HG03108 (cell line): Measurements from ENCODE around the gene TSHZ2.
"Not testable (repeated sequence)": the region's sequence is repeated elsewhere in the genome, so short reads cannot be mapped to it uniquely, and the experiment has no call there.

Experiments
- ATAC-seq: cut with Tn5 transposase; IDR thresholded peaks from one replicate; pipeline ENCODE4 v1.9.1; 2021; ENCODE audit warnings: moderate library complexity; ENCODE audit not compliant: unreplicated experiment

TSHZ2 gene

DNA sequence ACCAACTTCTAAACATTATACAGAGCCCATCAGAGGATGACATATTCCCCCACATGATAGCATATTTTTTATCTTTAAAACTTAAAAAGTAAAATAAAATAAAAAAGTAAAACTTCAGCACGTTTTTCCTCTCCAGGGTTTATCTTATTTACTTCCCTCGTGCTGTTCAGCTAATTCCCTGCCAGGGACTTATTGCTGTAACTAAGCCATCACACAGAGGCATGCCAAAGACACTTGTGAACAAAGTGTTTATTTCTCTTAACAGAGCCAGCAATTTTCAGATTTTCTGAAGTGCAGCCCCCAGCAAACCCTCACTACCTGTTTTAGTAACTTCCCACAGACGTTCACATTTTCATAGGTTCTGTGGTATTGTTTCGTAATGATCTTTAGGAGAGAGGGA is 327.7 kb downstream of the TSHZ2 start:
- ATAC-seq: no peak

DNA sequence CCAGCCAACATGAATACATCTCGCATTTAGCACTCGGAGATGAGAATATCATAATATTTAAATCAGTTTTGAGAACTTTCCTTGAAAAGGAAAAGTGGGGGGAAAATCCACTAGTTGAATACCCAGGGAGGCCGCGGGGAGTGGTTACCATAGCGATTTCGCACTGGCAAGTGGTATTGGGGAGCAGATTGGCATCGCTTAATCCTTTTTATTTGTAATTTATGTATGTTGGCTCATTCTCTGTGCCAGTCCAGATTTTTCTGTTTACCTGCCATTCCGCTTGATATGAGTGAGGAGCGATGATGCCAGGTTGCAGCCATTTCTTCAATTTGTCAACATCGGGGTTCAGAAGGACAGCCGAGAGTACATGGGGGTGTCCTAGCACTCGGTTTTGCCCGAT is 329.7 kb downstream of the TSHZ2 start:
- no peak for ATAC-seq

DNA sequence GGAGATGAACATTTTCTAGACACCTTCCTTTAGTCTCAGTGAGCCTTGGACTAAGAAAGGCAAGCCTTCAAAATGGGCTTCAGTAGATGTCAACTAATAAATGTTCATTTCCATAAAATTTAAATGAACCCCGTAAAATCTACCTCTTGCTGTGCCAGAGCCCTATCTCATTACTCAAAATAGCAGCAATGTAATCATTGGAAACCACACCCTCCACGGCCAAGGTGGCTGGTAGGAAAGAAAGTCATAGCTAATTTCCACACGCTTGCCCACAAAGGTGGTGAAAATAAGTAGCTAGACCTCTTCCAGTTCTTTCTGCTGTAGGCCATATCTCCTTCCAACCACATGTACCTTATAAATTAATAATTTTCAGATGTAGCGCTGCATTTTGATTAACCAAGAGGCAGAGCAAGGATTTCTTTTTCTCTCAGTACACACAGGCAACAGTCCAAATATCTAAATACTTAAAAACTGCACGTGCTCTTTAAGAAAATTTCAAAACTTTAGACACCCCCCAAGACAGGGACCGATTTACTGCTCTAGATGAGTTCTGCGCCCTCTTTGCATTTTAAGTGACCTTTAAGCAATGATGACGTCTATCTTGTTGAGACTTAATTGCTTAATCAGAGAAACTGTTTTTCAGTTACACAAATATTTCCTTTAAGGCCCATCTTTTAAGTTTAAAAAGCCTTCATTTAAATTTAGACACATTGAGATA is 330.7 kb downstream of the TSHZ2 start:
- ATAC-seq: no peak

DNA sequence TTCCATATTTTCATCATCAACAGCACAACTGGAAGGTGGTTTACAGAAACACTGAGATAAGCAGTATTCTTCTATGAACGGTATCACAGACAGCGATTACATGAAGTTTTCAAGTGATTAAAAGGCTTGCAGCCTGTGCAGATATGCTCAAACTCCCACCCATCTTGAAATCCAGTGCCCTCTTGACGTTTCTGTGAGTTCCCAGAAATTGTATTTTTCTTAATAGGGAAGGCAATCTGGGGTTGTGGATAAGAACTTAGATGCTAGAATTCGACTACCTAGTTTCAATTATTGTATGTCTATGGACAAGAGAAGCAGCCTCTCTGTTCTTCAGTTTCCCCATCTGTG is 331.2 kb downstream of the TSHZ2 start:
- ATAC-seq: no peak

DNA sequence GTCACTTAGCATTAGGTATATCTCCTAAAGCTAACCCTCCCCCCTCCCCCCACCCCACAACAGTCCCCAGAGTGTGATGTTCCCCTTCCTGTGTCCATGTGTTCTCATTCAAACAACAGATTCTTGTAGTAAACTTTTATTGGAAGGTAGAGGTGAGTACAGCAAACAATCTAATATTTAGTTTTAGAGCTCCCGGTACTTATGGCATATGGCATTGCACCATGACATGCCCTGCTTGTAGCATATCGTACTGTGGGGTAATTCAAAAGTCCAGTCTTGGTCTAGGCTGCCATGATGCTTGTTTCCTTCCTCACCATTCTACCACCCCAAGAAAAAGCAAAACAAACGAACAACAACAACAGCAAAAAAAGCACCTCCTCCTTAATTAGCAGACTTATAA is 332.0 kb downstream of the TSHZ2 start:
- no peak for ATAC-seq

DNA sequence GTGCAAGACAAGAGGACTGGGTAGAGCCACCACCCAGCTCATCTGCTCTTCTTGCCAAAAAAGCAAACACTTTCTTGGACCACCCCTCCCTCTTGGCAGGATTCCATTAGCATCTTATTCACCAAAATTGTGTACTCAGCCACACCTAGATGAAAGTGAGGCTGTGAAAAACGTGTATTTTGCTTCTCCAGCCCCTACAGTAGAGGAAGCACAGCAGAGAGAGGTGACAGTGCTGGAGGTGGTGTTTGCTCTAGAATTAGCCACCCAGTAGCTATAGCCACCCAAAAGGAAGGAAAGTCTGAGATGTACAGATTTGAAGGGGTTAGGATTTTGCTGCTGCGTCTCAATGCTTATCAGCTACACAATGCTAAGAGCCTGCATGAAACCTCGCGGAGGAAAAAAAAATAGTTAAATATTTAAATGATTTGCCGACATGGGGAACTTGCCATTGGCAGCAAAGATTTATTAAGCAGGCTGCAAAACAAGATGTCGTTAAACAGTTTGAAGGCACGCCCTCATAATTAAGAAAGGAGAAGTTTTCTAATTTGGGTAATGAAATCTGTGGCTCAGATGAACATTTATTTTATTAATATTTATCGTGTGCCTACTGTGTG is 334.1 kb downstream of the TSHZ2 start:
- ATAC-seq: no peak

DNA sequence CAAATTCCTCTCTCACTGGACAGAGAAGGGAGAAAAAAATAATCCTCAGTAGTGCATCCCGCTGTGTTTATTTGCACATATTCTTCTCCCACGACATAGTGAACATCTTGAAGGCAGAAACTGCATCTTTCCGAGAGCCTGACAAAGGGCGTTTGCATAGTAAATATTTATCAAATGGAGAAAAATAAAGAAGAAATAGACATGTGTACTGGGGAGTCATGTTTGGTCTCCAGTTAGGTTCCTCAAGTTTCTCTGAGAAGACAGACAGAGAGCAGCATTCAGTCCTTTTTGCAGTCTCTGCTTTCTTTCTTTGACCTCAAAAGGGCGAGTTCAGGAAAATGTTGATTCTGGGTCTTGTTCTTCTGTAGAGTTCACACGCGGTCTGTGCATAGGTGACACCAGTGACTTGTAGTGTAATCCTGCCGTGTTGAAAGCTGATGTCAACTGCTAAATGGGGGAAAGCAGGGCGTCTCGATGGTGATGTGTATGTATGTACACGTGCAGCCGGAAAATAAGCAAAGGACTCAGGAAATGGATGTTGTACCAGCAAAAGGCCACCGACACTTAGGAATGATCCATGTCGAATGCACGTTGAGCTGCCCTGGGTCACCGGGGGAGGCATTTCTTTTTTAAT is 335.9 kb downstream of the TSHZ2 start:
- ATAC-seq: no peak

DNA sequence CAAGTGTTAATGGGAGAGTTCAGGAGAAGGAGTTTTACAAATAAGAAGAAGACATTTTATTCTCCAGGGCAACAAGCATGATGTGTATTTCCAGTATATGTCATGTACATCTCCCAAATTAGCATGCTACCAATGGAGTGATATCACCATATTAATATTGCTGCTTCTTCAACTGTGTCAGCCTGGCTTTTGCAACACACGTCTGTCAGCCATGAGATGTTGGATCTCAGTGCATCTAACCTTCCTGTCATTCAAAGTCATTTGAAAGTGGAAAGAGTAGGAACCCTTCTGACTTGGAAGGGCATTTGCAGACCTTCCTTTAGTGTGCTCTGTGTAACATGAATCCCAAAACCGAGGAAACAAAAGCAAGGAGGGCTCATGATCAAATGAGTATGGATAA is 337.4 kb downstream of the TSHZ2 start:
- no peak for ATAC-seq

DNA sequence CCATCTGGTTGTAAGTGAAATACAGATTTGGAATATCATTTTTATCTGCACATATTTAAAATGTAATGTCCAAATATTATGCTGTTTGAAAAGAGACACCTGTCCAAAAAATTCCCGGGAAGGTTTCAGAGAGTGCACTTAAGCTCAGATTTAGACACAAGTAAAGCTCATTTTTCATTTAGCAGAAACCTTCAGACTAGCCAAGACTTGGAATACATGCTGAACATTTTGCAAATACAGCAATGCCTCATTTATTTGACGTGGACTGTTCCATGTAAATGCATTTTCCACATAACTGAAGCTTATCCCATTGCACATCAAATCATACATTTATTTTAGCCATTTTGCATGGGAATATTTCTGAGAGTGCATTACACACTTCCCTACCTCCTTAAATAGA is 340.8 kb downstream of the TSHZ2 start:
- ATAC-seq: no peak

DNA sequence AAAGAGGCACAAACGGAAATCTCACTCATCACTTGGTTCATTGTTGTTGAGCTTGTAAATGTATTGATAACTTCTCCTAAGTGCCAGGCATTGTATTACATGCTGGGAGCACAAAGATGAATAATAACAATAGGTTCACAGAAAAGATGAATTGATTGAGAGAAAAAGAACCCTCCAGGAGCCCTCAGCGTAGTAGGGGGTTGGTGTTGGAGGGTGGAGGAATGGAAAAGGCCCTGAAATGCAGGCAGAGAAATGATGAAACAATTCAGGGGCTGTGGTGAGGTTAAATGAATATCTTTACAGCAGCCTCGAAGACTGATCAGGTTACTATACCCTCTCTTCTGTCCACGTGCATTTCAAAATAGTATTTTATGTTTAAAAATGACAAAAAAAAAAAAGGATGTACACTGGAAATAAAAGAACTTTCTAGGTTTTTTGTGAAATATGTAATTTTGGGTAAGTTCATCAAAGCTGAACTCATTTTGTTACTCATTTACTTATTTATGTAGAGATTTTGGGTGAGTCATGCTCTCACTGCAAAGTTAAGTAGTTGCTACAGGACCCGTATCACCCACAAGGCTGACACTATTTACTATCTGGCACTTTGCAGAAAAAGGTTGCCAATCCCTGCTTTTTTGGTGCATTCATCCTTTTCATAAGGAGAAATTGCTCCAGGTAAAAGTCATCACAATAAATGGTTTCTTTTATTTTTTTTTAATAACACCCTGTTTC is 344.2 kb downstream of the TSHZ2 start:
- no peak for ATAC-seq

DNA sequence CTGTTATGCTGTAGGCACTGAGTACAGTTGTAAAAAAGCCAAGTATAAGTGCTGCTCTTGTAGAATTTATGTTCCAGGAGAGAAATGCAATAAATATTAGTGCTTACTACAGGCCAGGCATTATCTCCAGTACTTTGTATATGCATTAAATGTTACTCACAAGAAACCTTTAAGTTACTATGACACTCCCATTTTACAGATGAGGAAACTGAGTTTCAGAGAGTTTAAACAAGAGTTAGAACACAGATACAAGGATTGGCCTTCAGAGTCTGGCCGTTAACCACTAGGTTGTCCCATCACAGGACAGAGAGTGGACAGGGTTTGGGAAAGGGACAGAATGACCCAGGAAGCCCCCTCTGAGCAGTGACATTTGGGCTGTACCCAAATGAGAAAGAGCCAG is 347.0 kb downstream of the TSHZ2 start:
- no peak for ATAC-seq

DNA sequence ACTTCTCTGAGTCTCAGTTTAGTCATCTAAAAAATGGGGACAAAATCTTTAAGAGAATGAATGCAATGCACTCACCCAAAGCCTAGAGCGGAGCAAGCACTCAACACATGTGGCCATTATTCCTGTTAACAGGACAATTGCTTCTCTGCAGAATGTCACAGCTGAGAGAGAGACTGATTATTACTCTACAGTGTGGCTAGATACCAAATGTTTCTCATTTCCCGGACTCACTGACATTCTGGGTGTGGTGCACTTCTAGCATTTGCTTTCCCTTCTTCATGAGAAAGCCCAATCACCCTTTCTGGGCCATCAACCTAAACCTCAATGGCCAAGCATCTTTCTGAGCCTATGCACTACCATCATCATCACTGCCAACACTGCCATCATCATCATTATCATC is 347.6 kb downstream of the TSHZ2 start:
- ATAC-seq: no peak

DNA sequence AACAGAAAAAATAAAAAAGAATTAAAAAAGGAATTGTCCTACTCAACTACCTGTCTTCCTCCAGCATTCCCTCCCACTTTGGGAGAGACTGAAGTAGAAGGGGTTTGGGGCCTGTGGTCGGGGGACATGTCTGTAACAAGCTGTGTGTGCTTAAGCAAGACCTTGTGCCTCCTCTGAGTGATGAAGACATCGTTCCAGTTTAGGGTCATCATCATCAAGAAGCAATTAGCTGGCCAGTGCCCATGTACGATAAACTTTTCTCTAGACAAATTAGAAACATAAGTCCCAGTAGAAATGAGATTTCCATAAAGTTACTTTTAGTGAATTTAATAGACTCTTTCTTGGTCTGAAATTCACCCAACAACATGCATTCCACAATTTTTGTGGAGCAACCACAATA is 348.5 kb downstream of the TSHZ2 start:
- ATAC-seq: no peak

DNA sequence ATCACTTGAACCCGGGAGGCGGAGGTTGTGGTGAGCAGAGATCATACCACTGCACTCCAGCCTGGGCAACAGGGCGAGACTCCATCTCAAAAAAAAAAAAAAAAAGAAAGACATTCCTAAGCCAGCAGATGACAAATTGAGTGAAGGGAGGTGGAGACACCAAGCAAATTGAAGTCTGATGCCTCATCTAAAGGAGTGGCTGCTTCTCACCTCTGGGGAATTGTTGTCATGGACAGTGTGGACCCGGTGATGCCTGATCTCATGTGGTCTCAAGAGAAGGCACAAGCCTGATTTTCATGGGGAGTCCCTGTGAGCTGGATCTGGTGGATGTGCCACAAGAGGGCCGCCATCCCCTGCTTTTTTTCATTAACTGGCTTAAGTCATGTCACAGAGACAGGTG is 349.4 kb downstream of the TSHZ2 start:
- ATAC-seq: no peak

DNA sequence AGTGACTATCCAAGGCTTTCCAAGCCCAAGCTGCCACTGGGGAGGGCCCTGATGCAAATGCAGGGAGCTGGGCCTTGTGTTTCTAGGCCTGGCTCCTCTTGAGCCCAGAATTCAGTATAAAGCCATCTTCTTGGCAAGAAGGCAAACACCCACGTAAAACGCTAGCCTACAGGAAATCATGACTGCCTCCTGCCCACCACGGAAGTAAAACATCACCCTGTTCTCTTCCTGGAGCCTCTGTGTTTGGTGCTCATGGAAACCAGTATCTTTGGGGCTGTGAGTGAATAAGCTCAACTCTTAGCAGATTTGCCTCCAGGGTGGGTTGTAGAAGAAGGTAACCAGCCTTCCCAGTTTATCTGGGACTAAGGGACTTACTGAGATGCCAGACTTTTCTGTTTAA is 350.5 kb downstream of the TSHZ2 start:
- ATAC-seq: no peak

DNA sequence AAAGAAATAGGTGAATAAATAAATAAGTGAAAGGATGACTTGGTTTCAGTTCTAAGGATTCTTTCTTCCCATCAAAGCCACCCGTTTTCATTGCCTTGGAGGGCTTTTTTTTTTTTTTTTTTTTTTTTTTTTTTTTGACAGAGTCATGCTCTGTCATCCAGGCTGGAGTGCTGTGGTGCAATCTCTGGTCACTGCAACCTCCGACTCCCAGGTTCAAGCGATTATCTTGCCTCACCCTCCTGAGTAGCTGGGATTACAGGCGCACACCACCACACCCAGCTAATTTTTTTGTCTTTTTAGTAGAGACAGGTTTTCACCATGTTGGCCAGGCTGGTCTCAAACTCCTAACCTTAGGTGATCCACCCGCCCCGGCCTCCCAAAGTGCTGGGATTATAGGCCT is 351.3 kb downstream of the TSHZ2 start:
- not testable (repeated sequence) for ATAC-seq

DNA sequence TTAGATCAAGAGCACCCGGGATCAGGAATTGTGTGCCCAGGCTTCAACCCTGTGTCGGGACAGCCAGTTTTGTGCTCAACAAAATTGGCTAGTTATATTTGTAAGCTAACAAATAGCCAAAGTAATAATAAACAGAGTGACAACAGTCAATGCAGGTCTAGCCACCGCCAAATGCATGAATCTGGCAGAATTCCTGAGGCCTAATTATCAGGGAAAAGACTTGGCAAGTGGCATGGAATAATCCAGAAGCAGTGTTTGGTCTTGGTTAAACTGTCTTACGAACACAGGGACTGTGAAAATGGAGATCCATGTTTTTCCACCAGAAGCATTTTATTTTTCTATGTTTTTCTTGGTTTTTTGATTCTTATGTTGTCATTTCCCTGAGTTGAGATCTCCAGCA is 352.7 kb downstream of the TSHZ2 start:
- no peak for ATAC-seq

DNA sequence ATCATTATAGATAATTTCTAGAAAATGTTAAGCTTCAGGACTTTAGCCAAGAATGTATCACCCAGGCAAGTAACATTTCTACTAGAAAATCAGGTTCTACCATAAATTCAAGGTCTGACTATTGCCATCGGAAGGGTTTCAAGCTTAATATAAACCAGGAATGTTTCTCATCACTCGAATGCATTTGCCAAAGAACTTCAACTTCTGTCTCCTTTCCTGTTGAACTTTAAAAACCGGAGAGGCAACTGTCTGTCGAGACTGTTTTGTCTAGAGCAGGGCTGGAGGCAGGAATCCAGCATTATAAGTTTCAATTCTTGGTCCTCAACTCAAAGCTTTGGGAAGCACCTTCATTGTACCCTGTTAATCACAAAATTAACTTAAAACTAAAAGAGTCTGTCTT is 356.8 kb downstream of the TSHZ2 start:
- no peak for ATAC-seq

DNA sequence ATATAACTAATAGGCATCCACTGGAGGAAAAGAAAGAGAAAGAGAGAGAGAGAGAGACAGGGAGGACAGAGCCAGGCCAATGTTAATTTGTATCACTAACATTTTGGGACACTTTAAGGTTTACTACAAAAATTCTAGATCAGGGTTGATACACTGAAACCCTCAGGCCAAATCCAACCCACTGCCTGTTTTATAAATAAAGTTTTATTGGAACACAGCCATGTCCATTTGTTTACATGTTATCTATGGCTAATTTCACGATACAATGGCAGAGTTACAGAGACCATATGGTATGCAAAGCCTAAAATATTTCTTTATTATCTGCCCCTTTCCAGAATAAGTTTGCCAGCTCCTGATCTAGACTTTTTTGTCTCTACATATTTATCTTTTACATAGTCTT is 357.6 kb downstream of the TSHZ2 start:
- no peak for ATAC-seq

DNA sequence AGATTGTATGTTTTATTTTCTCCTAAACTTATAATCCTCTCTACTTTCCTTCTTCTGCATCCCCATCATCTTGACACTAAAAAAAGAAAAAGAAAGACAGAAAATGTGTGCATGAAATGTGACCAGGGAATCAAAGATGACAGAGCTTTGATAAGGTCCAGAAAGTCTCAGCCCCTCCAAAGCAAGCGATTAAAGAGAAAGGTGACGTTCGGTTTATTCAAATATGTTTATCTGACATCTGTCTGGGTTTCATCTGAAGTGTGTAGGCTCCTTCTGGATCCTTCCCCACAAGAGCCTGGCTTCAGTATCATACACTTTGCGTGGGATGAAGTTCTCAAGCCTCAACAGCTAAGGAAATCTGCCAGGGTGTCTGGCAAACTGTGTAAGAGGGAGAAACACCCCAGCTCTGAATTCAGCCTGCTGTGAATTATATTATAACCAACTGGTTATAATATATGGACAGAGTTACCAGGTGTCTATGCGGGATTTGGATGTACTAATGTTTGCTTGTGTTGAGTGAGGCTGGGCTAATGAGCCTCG is 358.5 kb downstream of the TSHZ2 start:
- ATAC-seq: no peak

DNA sequence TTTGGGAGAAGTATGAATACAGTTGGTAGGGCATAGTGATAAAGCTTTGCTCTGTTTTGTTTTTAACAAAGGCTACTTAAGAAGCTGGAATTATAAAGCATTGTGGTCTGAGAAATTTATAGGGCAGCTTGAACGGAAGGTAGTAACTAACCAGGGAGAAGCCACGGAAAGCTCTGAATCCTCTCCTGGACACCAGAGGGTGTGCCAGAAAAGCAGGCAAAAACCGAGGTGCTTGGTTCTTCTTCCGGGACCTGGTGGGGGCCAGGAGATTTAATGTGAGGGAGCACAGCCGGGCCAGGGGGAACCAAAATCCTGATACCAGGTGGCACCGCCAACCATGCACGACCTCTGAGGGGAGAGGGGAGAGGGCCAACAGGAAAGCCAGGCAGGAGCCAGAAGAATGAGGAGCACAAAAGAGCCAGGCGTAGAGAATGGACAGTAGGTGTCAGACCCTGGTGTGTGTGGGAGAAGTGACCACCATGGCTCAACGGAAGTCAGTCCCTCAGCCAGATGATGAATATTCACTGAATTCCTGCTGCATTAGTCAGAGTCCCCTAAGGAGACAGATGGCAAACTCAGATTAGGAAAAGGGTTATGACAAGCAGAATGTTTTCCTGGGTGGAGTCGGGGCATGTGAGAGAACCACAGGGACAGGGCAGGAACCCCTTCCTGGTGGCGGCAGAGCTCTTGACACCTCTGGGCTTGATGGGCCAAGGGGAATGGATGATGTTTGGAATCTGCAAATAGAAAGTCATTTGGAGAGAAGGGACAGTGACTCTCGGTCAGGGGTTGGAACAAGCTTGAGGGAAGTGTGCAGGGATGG is 359.2 kb downstream of the TSHZ2 start:
- no peak for ATAC-seq
